Uterus (tissue), 2 donors: ENCODE results near the gene PAK4.

Experiments used
- POLR2A ChIP-seq, 2 donors: fragments of 450-650 bp; IDR thresholded peaks; one replicate each; pipeline ENCODE4 v1.6.1; 2016; ENCODE audit warnings: antibody characterized with exemption in 2 of 2, mild to moderate bottlenecking in 1 of 2, moderate library complexity in 1 of 2
- TF ChIP-seq, protein P1 (sequence below), 4 experiments: fragments of 200-600 bp in 2 of 4; fragments of 450-650 bp in 2 of 4; sonication (generic) in 2 of 4; IDR thresholded peaks; one replicate each; pipeline ENCODE4 v1.5.1; 2016 to 2019; ENCODE audit warnings: antibody characterized with exemption in 4 of 4, mild to moderate bottlenecking in 2 of 4, moderate library complexity in 1 of 4

DNA sequence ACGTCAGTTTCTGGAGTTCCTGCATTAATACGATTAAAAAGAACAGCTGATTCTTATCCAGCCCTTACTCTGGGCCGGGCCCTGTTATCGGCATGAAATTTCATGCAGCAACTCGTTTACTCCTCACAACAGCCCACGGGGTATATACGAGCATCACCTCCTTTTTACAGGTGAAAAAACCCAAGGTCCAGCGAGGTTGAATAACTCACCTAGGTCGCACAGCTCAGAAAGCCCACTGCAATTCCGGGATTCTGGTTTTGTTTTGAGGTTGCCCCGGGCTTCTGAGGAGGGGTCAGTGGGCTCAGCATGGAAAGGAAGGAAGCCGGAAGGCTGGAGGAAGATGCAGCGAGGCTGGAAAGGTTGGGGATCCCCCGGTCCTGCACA, 42.0 kb upstream of the PAK4 start:
- TF ChIP-seq, protein P1, sequence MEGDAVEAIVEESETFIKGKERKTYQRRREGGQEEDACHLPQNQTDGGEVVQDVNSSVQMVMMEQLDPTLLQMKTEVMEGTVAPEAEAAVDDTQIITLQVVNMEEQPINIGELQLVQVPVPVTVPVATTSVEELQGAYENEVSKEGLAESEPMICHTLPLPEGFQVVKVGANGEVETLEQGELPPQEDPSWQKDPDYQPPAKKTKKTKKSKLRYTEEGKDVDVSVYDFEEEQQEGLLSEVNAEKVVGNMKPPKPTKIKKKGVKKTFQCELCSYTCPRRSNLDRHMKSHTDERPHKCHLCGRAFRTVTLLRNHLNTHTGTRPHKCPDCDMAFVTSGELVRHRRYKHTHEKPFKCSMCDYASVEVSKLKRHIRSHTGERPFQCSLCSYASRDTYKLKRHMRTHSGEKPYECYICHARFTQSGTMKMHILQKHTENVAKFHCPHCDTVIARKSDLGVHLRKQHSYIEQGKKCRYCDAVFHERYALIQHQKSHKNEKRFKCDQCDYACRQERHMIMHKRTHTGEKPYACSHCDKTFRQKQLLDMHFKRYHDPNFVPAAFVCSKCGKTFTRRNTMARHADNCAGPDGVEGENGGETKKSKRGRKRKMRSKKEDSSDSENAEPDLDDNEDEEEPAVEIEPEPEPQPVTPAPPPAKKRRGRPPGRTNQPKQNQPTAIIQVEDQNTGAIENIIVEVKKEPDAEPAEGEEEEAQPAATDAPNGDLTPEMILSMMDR (IDR thresholded peaks at IDR 0.05): no peak
- TF ChIP-seq POLR2A (IDR thresholded peaks at IDR 0.05): no peak
